GM23248 (cell line): ENCODE measurements around the gene TMEM131L.

Source experiments
- EZH2 ChIP-seq: fragments of 200-600 bp; sonication (generic); IDR thresholded peaks from 2 replicates; pipeline ENCODE4 v1.6.1; 2018; ENCODE audit warnings: antibody characterized with exemption, mild to moderate bottlenecking; ENCODE audit not compliant: insufficient read depth, poor library complexity, severe bottlenecking
- EZH2phosphoT487 ChIP-seq: fragments of 200-600 bp; sonication (generic); IDR thresholded peaks from 2 replicates; pipeline ENCODE4 v1.6.1; 2018; ENCODE audit warnings: antibody characterized with exemption, moderate library complexity, mild to moderate bottlenecking, low read depth; ENCODE audit not compliant: insufficient read depth

DNA sequence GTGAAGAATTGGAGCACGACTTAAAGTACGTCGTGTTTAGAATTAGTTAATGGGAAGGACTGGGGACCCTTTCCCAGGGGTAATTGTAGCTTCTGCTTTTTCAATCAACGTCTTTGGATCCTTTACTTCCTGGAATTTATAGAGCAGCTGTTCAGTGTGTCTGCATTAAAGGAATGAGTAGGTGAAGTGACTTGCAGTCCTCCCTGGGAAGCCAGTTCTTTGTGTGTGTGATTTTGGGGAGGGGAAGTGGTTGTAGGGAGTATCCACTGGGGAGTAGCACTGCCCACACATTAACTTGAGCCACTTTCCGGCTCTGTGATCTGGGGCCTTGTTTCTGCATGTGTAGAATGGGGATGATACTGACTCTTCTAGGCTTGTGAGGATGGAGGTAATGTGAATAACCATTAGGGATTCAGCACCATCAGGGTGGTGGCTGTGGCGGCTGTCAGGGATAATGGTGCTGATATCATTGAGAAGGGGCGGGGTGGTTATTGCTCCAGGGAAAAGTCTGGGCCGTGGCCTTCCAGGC lies 54.7 kb downstream of the TMEM131L start:
- no peak for TF ChIP-seq EZH2
- no peak for TF ChIP-seq EZH2phosphoT487
